Stimulated activated CD4-positive, alpha-beta T cell treated with anti-CD3 and anti-CD28 coated beads, Interleukin-2, amount 100 ng/mL, for 4 hours (primary cell): ENCODE data around the gene LSM2.
"Not testable (repeated sequence)": the region's sequence is repeated elsewhere in the genome, so short reads cannot be mapped to it uniquely, and the experiment has no call there.

ENCODE experiments used
- DNase-seq: peaks from one replicate; pipeline ENCODE4 v3.0.0-alpha.2; 2020; ENCODE audit warnings: low read depth

Gene LSM2

DNA sequence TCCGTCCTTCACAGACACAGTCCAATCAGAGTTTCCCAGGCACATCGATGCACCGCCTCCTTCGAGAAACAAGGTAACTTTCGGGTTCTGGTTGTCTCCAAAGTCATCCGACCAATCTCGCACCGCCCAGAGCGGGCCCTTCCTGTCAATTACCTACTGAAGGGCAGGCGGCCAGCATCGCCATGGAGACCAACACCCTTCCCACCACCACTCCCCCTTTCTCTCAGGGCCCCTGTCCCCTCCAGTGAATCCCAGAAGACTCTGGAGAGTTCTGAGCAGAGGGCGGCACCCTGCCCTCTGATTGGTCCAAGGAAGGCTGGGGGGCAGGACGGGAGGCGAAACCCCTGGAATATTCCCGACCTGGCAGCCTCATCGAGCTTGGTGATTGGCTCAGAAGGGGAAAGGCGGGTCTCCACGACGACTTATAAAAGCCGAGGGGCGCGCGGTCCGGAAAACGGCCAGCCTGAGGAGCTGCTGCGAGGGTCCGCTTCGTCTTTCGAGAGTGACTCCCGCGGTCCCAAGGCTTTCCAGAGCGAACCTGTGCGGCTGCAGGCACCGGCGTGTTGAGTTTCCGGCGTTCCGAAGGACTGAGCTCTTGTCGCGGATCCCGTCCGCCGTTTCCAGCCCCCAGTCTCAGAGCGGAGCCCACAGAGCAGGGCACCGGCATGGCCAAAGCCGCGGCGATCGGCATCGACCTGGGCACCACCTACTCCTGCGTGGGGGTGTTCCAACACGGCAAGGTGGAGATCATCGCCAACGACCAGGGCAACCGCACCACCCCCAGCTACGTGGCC lies 20.7 kb upstream of the LSM2 start, which contains the start of gene HSPA1B:
Gene HSPA1B (plus strand): TSS at position 453 of the 794 bp plus-strand sequence. CDS start 213 bp downstream, at position 666.
- DNase-seq = peak; percentile 85

DNA sequence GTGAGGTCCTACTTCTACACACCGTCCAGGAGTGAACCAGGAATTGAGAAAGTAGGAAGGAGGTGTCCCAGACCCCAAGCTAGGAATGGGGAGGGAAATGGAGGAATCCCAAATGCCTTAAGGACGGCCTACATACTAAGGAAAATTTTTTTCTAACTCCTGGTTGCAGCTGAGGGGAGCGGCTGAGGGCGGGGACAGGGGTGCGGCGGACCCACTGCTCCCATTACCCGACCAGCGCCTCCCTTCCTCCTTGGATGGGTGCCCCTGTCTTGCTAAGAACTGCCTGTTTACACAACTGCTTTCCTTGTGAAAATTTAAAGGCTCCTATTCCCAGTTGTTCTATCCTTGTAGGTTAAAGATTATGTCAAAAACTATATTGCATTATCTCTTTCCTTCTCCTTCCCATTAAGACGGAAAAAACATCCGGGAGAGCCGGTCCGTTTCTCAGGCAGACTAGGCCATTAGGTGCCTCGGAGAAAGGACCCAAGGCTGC lies 20.1 kb upstream of the LSM2 start:
- no peak for DNase-seq

DNA sequence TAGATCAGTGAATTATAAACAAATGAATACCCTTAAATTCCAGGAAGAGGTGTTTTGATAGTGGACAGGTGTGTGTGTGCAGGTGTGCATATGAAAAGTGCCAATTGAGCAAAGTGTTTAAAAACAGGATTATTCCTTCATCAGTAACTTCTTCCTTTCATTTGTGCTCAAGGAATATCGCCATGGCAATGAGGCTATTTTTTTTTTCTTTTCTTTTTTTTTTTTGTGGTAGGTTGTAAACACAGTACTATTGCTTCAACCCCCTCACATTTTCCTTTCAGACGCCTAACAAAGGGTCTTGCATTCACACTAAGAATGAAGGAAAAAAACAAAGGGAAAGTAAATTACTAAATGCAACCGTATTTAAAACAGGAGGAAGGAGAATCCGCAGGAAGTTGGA lies 18.8 kb upstream of the LSM2 start:
- DNase-seq = no peak

- not testable (repeated sequence) for DNase-seq
These were observed 16.9 kb upstream of the LSM2 start for GRCh38 chr6:31823592-31824196.

GRCh38 chr6:31822036-31822821 lies 15.5 kb upstream of the LSM2 start:
- peak; percentile 47 for DNase-seq

DNA sequence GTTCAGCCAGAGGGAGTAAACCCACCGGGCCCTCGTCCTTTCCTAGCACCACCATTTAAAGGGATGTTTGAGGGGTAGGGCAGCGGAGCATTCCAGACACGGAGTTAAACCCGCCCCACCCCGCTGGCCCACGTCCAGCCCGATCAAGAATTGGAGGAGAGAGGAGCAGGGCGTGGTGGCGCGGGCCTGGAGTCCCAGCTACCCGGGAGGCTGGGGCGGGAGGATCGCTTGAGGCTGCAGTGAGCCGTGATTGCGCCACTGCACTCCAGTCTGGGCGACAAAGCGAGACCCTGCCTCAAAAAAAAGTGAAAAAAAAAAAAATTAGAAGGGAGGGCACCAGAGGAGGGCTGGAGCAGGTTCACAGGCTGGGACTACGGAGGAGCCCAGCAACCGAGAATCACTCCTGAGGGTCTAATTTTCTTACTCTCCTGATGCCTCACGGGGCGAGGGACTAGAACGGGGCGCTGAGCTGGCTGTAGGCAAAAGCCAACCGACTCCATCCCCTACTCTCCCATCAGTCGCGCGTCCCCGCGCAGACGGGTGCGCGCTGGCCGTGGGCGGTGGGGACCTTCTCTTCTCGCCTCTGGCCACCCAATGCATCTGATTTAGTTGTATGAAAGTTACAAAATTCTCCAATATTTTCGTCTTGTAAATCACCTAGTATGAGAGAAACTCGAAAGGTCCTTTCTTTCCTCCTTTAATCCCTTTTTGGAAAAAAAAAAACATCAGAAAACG lies 14.7 kb upstream of the LSM2 start:
- peak; percentile 55 for DNase-seq

DNA sequence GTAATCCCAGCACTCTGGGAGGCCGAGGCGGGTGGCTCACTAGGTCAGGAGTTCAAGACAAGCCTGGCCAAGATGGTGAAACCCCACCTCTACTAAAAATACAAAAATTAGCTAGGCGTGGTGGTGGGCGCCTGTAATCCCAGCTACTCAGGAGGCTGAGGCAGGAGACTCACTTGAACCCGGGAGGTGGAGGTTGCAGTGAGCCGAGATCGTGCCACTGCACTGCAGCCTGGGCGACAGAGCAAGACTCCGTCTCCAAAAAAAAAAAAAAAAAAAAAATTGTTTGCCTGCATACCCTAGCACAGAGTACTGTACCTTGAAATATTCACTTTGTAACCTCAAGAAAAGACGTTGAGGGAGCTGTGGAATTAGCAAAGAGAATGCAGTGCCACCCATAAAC lies 13.6 kb upstream of the LSM2 start:
- not testable (repeated sequence) for DNase-seq

DNA sequence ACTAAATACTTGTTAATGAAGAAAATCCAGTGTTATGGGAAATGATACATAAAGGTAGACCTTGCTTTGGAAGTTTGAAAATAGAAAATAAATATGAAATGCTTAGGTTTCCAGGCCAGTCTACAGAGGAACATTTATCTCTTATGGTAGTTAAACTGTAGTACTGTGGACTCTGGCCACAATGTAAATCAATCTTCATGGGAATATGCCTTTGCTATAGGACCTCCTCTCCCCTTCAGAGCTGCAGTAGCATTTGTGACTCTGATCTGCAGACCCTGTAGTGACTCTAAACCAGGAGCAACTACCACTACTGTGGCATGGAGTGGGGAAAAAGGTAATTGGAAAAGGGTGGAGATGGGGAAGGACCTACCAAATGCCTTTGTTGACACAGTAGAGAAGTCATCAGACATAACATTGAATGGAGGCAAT lies 13.1 kb upstream of the LSM2 start:
- DNase-seq = no peak

- not testable (repeated sequence) for DNase-seq
These were observed 11.3 kb upstream of the LSM2 start for GRCh38 chr6:31817929-31818511.

GRCh38 chr6:31817133-31817928 lies 10.6 kb upstream of the LSM2 start:
- not testable (repeated sequence) for DNase-seq

GRCh38 chr6:31815025-31815838 lies 8.5 kb upstream of the LSM2 start, which contains the start of the genes HSPA1A and HSPA1L:
Gene HSPA1A, plus strand, starts transcription at chr6:31815543. Its CDS starts 214 bp downstream, at chr6:31815757.
Gene HSPA1L, minus strand, starts transcription at chr6:31815283. Its CDS starts 3,311 bp downstream, at chr6:31811972.
- peak; percentile 46 for DNase-seq

DNA sequence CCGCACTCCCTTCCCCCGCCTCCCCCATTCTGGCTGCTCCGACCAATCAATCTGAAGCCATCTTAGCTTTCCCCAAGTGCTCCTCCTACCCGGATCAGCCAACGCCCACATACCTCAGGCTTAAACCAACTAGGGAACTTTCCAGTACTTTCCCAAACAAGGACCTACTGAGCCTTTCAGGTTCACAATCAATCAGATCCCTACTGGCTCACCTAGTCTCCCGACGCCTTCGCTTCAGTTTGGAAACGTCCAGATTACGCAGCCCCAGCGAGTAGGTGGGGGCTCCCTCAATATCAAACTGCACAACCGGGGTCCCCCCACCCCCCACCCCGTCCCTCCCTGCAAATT lies 7.9 kb upstream of the LSM2 start:
- DNase-seq = peak; percentile 48

GRCh38 chr6:31813465-31813849 lies 6.7 kb upstream of the LSM2 start:
- no peak for DNase-seq

GRCh38 chr6:31811645-31812044 lies 4.9 kb upstream of the LSM2 start:
- no peak for DNase-seq

DNA sequence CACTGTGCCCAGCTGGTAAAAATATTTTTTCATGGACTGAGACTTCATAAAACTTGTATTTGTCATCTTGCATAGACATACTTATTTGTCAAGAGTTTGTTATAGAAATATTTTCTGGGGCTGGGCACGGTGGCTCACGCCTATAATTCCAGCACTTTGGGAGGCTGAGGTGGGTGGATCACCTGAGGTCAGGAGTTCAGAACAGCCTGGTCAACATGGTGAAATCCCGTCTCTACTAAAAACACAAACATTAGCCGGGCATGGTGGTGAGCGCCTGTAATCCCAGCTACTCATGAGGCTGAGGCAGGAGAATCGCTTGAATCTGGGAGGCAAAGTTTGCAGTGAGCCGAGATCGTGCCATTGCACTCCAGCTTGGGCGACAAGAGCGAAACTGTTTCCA lies 1.8 kb upstream of the LSM2 start:
- DNase-seq = not testable (repeated sequence)

- DNase-seq = no peak
These were observed 762 bp downstream of the LSM2 start for GRCh38 chr6:31805939-31806469.

DNA sequence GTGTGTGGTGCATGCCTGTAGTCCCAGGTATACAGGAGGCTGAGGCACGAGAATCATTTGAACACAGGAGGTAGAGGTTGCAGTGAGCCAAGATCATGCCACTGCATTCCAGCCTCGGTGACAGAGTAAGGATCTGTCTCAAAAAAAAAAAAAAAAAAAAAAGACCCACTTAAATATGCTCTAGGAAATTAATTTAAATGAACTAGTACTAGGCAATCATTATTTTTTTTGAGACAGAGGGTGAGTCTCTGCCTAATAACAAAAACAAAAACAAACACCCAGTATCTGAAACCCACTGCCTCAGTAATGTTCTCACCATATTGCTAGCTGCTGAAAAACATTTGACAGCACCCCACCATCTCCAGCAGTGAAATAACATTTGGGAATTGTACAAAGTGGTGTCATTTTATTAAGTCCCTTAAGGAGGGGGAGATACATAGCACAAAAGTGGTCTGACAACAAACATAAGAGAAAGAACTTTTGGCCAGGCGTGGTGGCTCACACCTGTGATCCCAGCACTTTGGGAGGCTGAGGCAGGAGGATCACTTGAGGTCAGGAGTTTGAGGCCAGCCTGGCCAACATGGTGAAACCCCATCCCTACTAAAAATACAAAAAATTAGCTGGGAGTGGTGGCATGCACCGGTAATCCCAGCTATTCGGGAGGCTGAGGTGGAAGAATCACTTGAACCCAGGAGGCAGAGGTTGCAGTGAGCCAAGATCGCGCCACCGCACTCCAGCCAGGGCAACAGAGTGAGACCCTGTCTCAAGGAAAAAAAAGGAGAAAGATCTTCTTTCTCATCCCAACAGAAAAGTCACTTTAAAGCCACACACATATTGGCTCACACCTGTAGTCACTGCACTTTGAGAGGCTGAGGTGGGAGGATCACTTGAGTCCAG lies 5.5 kb downstream of the LSM2 start:
- not testable (repeated sequence) for DNase-seq

DNA sequence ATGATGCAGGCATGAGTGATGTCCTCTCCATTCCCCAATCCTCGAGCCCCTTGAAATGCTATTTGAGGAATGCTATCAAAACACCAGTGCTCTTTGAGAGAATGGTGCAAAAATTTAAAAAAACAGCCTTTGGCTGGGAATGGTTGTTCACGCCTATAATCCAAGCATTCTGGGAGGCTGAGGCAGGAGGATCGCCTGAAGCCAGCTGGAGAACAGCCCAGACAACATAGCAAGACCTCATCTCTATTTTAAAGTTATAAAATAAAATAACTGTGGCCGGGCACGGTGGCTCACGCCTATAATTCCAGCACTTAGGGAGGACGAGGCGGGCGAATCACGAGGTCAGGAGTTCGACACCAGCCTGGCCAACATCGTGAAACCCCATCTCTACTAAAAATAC lies 7.0 kb downstream of the LSM2 start:
- no peak for DNase-seq
